Calu3 (cell line): ENCODE results near the gene ETF1. TPM values are rescaled to one million over a fixed set of nuclear protein-coding genes. Genes with fewer than 3 reads are reported as not detected.

Experiments
- BruUV-seq: library from RNA; stranded (reverse); fragments of 400-500 nt; replicated peaks from 2 replicates; lab custom pipeline; 2021; lab: Mats Ljungman, UMichigan
- CTCF ChIA-PET: fragments of 300-600 bp; sonication (Branson Sonifier 250); formaldehyde crosslinking; loops from one replicate; lab custom pipeline; 2022; ENCODE audit warnings: antibody characterized with exemption; lab: Charles Lee
- DNase-seq: peaks from one replicate; pipeline ENCODE4 v3.0.0; 2022
- H3K27ac Mint-ChIP-seq: one replicate; pipeline ENCODE4 v1.8.0; 2022; ENCODE audit warnings: mixed read lengths; ENCODE audit not compliant: unreplicated experiment
- H3K27me3 Mint-ChIP-seq: one replicate; pipeline ENCODE4 v1.8.0; 2022; ENCODE audit warnings: mixed read lengths; ENCODE audit not compliant: unreplicated experiment
- H3K36me3 Mint-ChIP-seq: one replicate; pipeline ENCODE4 v1.8.0; 2022; ENCODE audit warnings: mild to moderate bottlenecking, moderate library complexity, mixed read lengths; ENCODE audit not compliant: insufficient read depth, unreplicated experiment
- H3K4me1 Mint-ChIP-seq: one replicate; pipeline ENCODE4 v1.8.0; 2022; ENCODE audit warnings: mild to moderate bottlenecking, low read depth, mixed read lengths; ENCODE audit not compliant: unreplicated experiment
- H3K4me3 Mint-ChIP-seq: one replicate; pipeline ENCODE4 v1.8.0; 2022; ENCODE audit warnings: mild to moderate bottlenecking, low read depth, moderate library complexity, mixed read lengths; ENCODE audit not compliant: unreplicated experiment
- H3K9me3 Mint-ChIP-seq: one replicate; pipeline ENCODE4 v1.8.0; 2022; ENCODE audit warnings: low read depth, mixed read lengths; ENCODE audit not compliant: unreplicated experiment
- CTCF ChIP-seq: fragments of 200-600 bp; IDR thresholded peaks from one replicate; pipeline ENCODE4 v1.8.0; 2022; ENCODE audit warnings: antibody characterized with exemption; ENCODE audit not compliant: unreplicated experiment
- intact Hi-C: fragments of 100-400 bp; cut with micrococcal nuclease; formaldehyde crosslinking; loops from one replicate; pipeline ENCODE4 v1.10.0; 2022; ENCODE audit not compliant: unreplicated experiment
- total RNA-seq: library from RNA; stranded (reverse); gene quantifications from 2 replicates; pipeline ENCODE4 v1.2.3, GENCODE V29; 2022

ETF1 gene
- total RNA-seq, 1 experiment from 2014 or later = 164 TPM

- Mint-ChIP-seq H3K36me3 (peaks cover 14% of the 10 kb centered on the region), H3K27me3 (peaks cover 61% of the 10 kb centered on the region), H3K9me3 (no peaks in the 10 kb centered on the region), H3K27ac (no peak overlapping the region), H3K4me1 (no peaks in the 10 kb centered on the region), H3K4me3 (no peak overlapping the region)
- no peak for DNase-seq
- no TSS peak for BruUV-seq
- intact Hi-C loops = no loop called here
- CTCF ChIA-PET = no interaction called here
- TF ChIP-seq CTCF = no peak
Measured at GRCh38 chr5:138459311-138459933, 83.6 kb downstream of the ETF1 start.

DNA sequence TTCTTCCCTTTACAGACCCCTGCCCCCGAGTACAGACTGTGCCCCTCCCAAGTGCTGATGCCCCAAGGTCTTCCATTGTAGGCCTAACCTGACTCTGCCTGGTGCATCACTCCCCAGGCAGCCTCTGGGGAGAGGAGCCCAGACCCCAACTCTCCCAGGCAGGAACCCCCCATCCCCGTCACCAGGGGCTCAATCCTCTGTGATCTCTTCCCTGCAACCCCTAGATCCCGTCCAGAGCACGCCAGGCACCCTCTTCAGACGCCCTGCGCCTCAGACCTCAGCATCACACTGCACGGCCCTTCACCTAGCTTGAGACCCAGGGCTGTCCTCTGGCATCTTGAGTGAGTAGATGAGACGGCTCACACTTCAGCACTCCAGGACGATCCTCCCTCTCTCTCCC lies 84.2 kb downstream of the ETF1 start:
- DNase-seq = no peak
- H3K27ac Mint-ChIP-seq = no peak overlapping the region
- intact Hi-C loops = no loop called here
- H3K27me3 Mint-ChIP-seq = peaks cover 67% of the 10 kb centered on the region
- H3K9me3 Mint-ChIP-seq = no peaks in the 10 kb centered on the region
- BruUV-seq = no TSS peak
- no peaks in the 10 kb centered on the region for H3K4me1 Mint-ChIP-seq
- CTCF ChIA-PET = no interaction called here
- H3K4me3 Mint-ChIP-seq = no peak overlapping the region
- TF ChIP-seq CTCF = no peak
- peaks cover 8% of the 10 kb centered on the region for H3K36me3 Mint-ChIP-seq

GRCh38 chr5:138458384-138458783 lies 84.7 kb downstream of the ETF1 start:
- Mint-ChIP-seq H3K4me3 (no peak overlapping the region), H3K4me1 (no peaks in the 10 kb centered on the region), H3K36me3 (peaks cover 4% of the 10 kb centered on the region), H3K9me3 (no peaks in the 10 kb centered on the region), H3K27me3 (peaks cover 70% of the 10 kb centered on the region), H3K27ac (no peak overlapping the region)
- CTCF ChIA-PET = no interaction called here
- intact Hi-C loops = no loop called here
- DNase-seq = no peak
- no peak for TF ChIP-seq CTCF
- no TSS peak for BruUV-seq

- no peak overlapping the region for H3K4me3 Mint-ChIP-seq
- intact Hi-C loops = no loop called here
- CTCF ChIA-PET = no interaction called here
- no peak overlapping the region for H3K27ac Mint-ChIP-seq
- no TSS peak for BruUV-seq
- no peak for TF ChIP-seq CTCF
- H3K4me1 Mint-ChIP-seq = no peaks in the 10 kb centered on the region
- H3K36me3 Mint-ChIP-seq = no peaks in the 10 kb centered on the region
- H3K27me3 Mint-ChIP-seq = peaks cover 70% of the 10 kb centered on the region
- no peaks in the 10 kb centered on the region for H3K9me3 Mint-ChIP-seq
- no peak for DNase-seq
Measured at GRCh38 chr5:138457531-138458275, 85.3 kb downstream of the ETF1 start.

Other genes with a start within 250 kb of the ETF1 start
- gene CDC25C, start 211.4 kb downstream of the ETF1 start, total RNA-seq = 14.9 and 15.4 TPM in 2 replicates
- gene FAM53C, start 205.0 kb downstream of the ETF1 start, total RNA-seq = 36.1 and 38.5 TPM in 2 replicates
- 73.5 and 75.1 TPM in 2 replicates for gene KDM3B, start 190.6 kb downstream of the ETF1 start, total RNA-seq
- gene REEP2, start 104.2 kb downstream of the ETF1 start, total RNA-seq = 2.5 and 2.7 TPM in 2 replicates
- gene EGR1, start 77.8 kb downstream of the ETF1 start, total RNA-seq = 97.0 TPM in 2 replicates
- 455 and 460 TPM in 2 replicates for gene HSPA9, start 32.2 kb upstream of the ETF1 start, total RNA-seq
- gene CTNNA1, start 210.2 kb upstream of the ETF1 start, total RNA-seq = 623 and 734 TPM in 2 replicates